IMR-90 (cell line): Measurements from ENCODE around the gene TLR10. TPM values are rescaled to one million over a fixed set of nuclear protein-coding genes. Genes with fewer than 3 reads are reported as not detected.

Source experiments
- ATAC-seq: fragments of 200-7000 bp; cut with Tn5 transposase; 2 replicates; pipeline ENCODE4 v1.9.1; 2020; ENCODE audit warnings: low read depth, mild to moderate bottlenecking, moderate library complexity
- BruUV-seq: library from RNA; stranded (reverse); fragments of 400-500 nt; replicated peaks from 2 replicates; lab custom pipeline; 2021; lab: Mats Ljungman, UMichigan
- CTCF ChIA-PET: fragments of 300-600 bp; formaldehyde crosslinking; extraction: SDS; loops from one replicate; lab custom pipeline; 2021; ENCODE audit warnings: antibody characterized with exemption; lab: Yijun Ruan, JAX
- POLR2A ChIA-PET: fragments of 300-600 bp; sonication (Branson Sonifier 250); formaldehyde crosslinking; loops from one replicate; lab custom pipeline; 2022; ENCODE audit warnings: antibody characterized with exemption; ENCODE audit not compliant: unreplicated experiment; lab: Charles Lee
- DNase-seq: peaks from one replicate; pipeline ENCODE4 v3.0.0; 2013
- H2AFZ ChIP-seq: replicated peaks from 2 replicates; pipeline ENCODE3; 2013; ENCODE audit warnings: low read length, mild to moderate bottlenecking; ENCODE audit not compliant: poor library complexity
- H2AK5ac ChIP-seq: 2 replicates; pipeline ENCODE4 v1.6.1; 2013; ENCODE audit warnings: low read depth, low read length, inconsistent platforms
- H2AK9ac ChIP-seq: replicated peaks from 2 replicates; pipeline ENCODE3; 2013; ENCODE audit warnings: mild to moderate bottlenecking, low read depth, low read length, moderate library complexity; ENCODE audit not compliant: poor library complexity
- H2BK120ac ChIP-seq: 2 replicates; pipeline ENCODE4 v1.6.1; 2013; ENCODE audit warnings: low read depth, low read length, inconsistent platforms
- H2BK15ac ChIP-seq: 3 replicates; pipeline ENCODE4 v1.6.1; 2013; ENCODE audit warnings: low read depth, low read length, inconsistent platforms
- H2BK20ac ChIP-seq: 2 replicates; pipeline ENCODE4 v1.6.1; 2013; ENCODE audit warnings: low read depth, mild to moderate bottlenecking, inconsistent platforms, low read length, moderate library complexity
- H2BK5ac ChIP-seq: 2 replicates; pipeline ENCODE4 v1.6.1; 2013; ENCODE audit warnings: mild to moderate bottlenecking, low read depth, low read length, inconsistent platforms; ENCODE audit not compliant: poor library complexity, severe bottlenecking
- H3K14ac ChIP-seq: replicated peaks from 2 replicates; pipeline ENCODE4 v1.6.1; 2013; ENCODE audit warnings: low read depth, low read length, inconsistent platforms
- H3K18ac ChIP-seq: 2 replicates; pipeline ENCODE4 v1.6.1; 2013; ENCODE audit warnings: low read depth, low read length, control low read depth
- H3K23ac ChIP-seq: 2 replicates; pipeline ENCODE4 v1.6.1; 2013; ENCODE audit warnings: low read depth, low read length, inconsistent platforms
- H3K27ac ChIP-seq: 2 replicates; pipeline ENCODE4 v1.5.1; 2013; ENCODE audit warnings: mild to moderate bottlenecking, control low read depth, low read length; ENCODE audit not compliant: insufficient read depth
- H3K27me3 ChIP-seq: 2 replicates; pipeline ENCODE4 v1.6.1; 2013; ENCODE audit warnings: low read length; ENCODE audit not compliant: control insufficient read depth, insufficient read depth
- H3K36me3 ChIP-seq: 2 replicates; pipeline ENCODE4 v1.6.1; 2013; ENCODE audit warnings: low read length, mixed read lengths; ENCODE audit not compliant: control insufficient read depth, insufficient read depth
- H3K4ac ChIP-seq: 2 replicates; pipeline ENCODE4 v1.6.1; 2013; ENCODE audit warnings: low read depth, low read length, inconsistent platforms
- H3K4me1 ChIP-seq: 2 replicates; pipeline ENCODE4 v1.6.1; 2013; ENCODE audit warnings: low read length, mixed read lengths; ENCODE audit not compliant: control insufficient read depth, insufficient read depth
- H3K4me2 ChIP-seq: 2 replicates; pipeline ENCODE4 v1.6.1; 2013; ENCODE audit warnings: low read depth, mild to moderate bottlenecking, control low read depth, low read length, moderate library complexity
- H3K4me3 ChIP-seq: 2 replicates; pipeline ENCODE4 v1.5.1; 2013; ENCODE audit warnings: low read depth, mild to moderate bottlenecking, control low read depth, low read length, moderate library complexity; ENCODE audit not compliant: insufficient read depth
- H3K56ac ChIP-seq: 2 replicates; pipeline ENCODE4 v1.6.1; 2013; ENCODE audit warnings: low read length, inconsistent platforms; ENCODE audit not compliant: insufficient read depth; ENCODE audit errors: extremely low read depth
- H3K79me1 ChIP-seq, 2 experiments: 2 replicates each; pipeline ENCODE4 v1.6.1; 2013; ENCODE audit warnings: low read length in 2 of 2, inconsistent platforms in 1 of 2, low read depth in 1 of 2
- H3K9ac ChIP-seq: 2 replicates; pipeline ENCODE4 v1.6.1; 2013; ENCODE audit warnings: low read depth, low read length, control low read depth
- H3K9me1 ChIP-seq: 2 replicates; pipeline ENCODE4 v1.6.1; 2013; ENCODE audit warnings: low read length, inconsistent platforms; ENCODE audit not compliant: insufficient read depth
- H3K9me3 ChIP-seq: 2 replicates; pipeline ENCODE4 v1.6.1; 2013; ENCODE audit warnings: low read length; ENCODE audit not compliant: control insufficient read depth, insufficient read depth
- H4K20me1 ChIP-seq: 2 replicates; pipeline ENCODE4 v1.6.1; 2013; ENCODE audit warnings: low read length, inconsistent platforms; ENCODE audit not compliant: insufficient read depth
- H4K5ac ChIP-seq: 2 replicates; pipeline ENCODE4 v1.6.1; 2013; ENCODE audit warnings: mild to moderate bottlenecking, low read depth, low read length, control low read depth
- H4K8ac ChIP-seq, 2 experiments: 2 replicates each; pipeline ENCODE4 v1.6.1; 2013; ENCODE audit warnings: low read depth in 2 of 2, low read length in 2 of 2, control low read depth in 1 of 2, inconsistent platforms in 1 of 2
- H4K91ac ChIP-seq: 2 replicates; pipeline ENCODE4 v1.6.1; 2013; ENCODE audit warnings: low read depth, low read length, inconsistent platforms; ENCODE audit not compliant: insufficient read depth
- BHLHE40 ChIP-seq: fragments of 150-350 bp; IDR thresholded peaks from 2 replicates; pipeline ENCODE4 v1.6.1; 2016; ENCODE audit warnings: mild to moderate bottlenecking, low read depth, low read length
- CEBPB ChIP-seq: IDR thresholded peaks from 2 replicates; pipeline ENCODE4 v1.6.1; 2012; ENCODE audit warnings: low read depth, low read length, improper control_type of control experiment
- CTCF ChIP-seq: conservative IDR thresholded peaks from 2 replicates; pipeline ENCODE4 v1.5.1; 2012; ENCODE audit warnings: mild to moderate bottlenecking, low read depth, low read length, improper control_type of control experiment
- FOS ChIP-seq: fragments of 150-350 bp; IDR thresholded peaks from 2 replicates; pipeline ENCODE4 v1.6.1; 2016; ENCODE audit warnings: low read depth, low read length
- MAZ ChIP-seq: IDR thresholded peaks from 2 replicates; pipeline ENCODE4 v1.6.1; 2012; ENCODE audit warnings: low read depth, mild to moderate bottlenecking, low read length, improper control_type of control experiment, moderate library complexity, borderline replicate concordance
- NFE2L2 ChIP-seq: fragments of 150-350 bp; IDR thresholded peaks from 2 replicates; pipeline ENCODE4 v1.6.1; 2016; ENCODE audit warnings: low read depth, mild to moderate bottlenecking, low read length
- POLR2A ChIP-seq: IDR thresholded peaks from 2 replicates; pipeline ENCODE4 v1.6.1; 2012; ENCODE audit warnings: mild to moderate bottlenecking, low read depth, low read length
- RCOR1 ChIP-seq: IDR thresholded peaks from 2 replicates; pipeline ENCODE4 v1.6.1; 2012; ENCODE audit warnings: mild to moderate bottlenecking, low read length, improper control_type of control experiment; ENCODE audit not compliant: insufficient replicate concordance
- SMC3 ChIP-seq: fragments of 150-350 bp; IDR thresholded peaks from 2 replicates; pipeline ENCODE4 v1.6.1; 2016; ENCODE audit warnings: low read depth, mild to moderate bottlenecking, antibody characterized with exemption, low read length, moderate library complexity
- USF2 ChIP-seq: fragments of 150-350 bp; IDR thresholded peaks from 2 replicates; pipeline ENCODE4 v1.6.1; 2017; ENCODE audit warnings: mild to moderate bottlenecking, antibody characterized with exemption, low read length, low read depth
- WGBS, 2 experiments: methylation state at CpG; one replicate each; pipeline versions ENCODE4 v1.1.5 to v1.1.7; 2013; ENCODE audit warnings: missing lambda C conversion rate in 2 of 2; ENCODE audit not compliant: insufficient read length in 1 of 2; ENCODE audit errors: extremely low coverage in 2 of 2; 5-methylcytosine and 5-hydroxymethylcytosine counted together
- dilution Hi-C: fragments of 300-500 bp; cut with HindIII; formaldehyde crosslinking; loops from one replicate; pipeline ENCODE4 v1.14.3; 2018; ENCODE audit warnings: low sequenced_read_pairs; ENCODE audit not compliant: unreplicated experiment
- in situ Hi-C: fragments of 300-500 bp; cut with MboI; formaldehyde crosslinking; loops from 3 replicates; pipeline ENCODE4 v1.14.3; 2019; ENCODE audit warnings: low sequenced_read_pairs, inconsistent platforms, mixed read lengths
- intact Hi-C: fragments of 100-400 bp; cut with micrococcal nuclease; formaldehyde crosslinking; loops from 2 replicates; pipeline ENCODE4 v1.10.0; 2022
- polyA plus RNA-seq, 3 experiments: library from polyadenylated mRNA; depleted of rRNA; stranded (reverse); fragments of >200 nt; gene quantifications; 2 replicates each; pipeline ENCODE4 v1.2.3, GENCODE V29; 2012; ENCODE audit warnings: low replicate concordance in 1 of 3
- total RNA-seq: library from RNA; depleted of rRNA; stranded (reverse); fragments of >200 nt; gene quantifications from 2 replicates; pipeline ENCODE4 v1.2.3, GENCODE V29; 2012

Gene TLR10
- total and polyA plus RNA-seq, 2 of the 4 experiments (the other 2 are of a cell fraction): not detected

- H3K9me1 ChIP-seq: no peaks in the 10 kb centered on the region
- H3K9ac ChIP-seq: no peak overlapping the region
- no peak overlapping the region for H2AK5ac ChIP-seq
- no peak overlapping the region for H2BK120ac ChIP-seq
- intact Hi-C loops (no loop called here), dilution Hi-C loops (no loop called here), in situ Hi-C loops (no loop called here)
- H3K4me3 ChIP-seq: no peak overlapping the region
- no peak overlapping the region for H3K4ac ChIP-seq
- peaks cover 8% of the 10 kb centered on the region for H3K9me3 ChIP-seq
- no peak overlapping the region for H3K14ac ChIP-seq
- no peak overlapping the region for H2BK5ac ChIP-seq
- H3K56ac ChIP-seq: no peak overlapping the region
- no peaks in the 10 kb centered on the region for H3K36me3 ChIP-seq
- H2AK9ac ChIP-seq: no peak overlapping the region
- no peak for TF ChIP-seq RCOR1
- TF ChIP-seq CTCF: no peak
- no peak for TF ChIP-seq CEBPB
- no peak for TF ChIP-seq SMC3
- no peak for TF ChIP-seq FOS
- no peak for TF ChIP-seq POLR2A
- TF ChIP-seq BHLHE40: no peak
- no peak for TF ChIP-seq NFE2L2
- no peak for TF ChIP-seq USF2
- TF ChIP-seq MAZ: no peak
- no CpG with 5 or more reads among the region's 5 CpGs for WGBS, 2 experiments
- H4K91ac ChIP-seq: no peak overlapping the region
- no peak overlapping the region for H3K4me2 ChIP-seq
- no peak overlapping the region for H2BK15ac ChIP-seq
- H4K5ac ChIP-seq: no peak overlapping the region
- H3K18ac ChIP-seq: no peak overlapping the region
- POLR2A ChIA-PET: no interaction called here
- no peak overlapping the region for H4K8ac ChIP-seq
- H3K79me1 ChIP-seq: no peaks in the 10 kb centered on the region
- no peak overlapping the region for H2AFZ ChIP-seq
- BruUV-seq: no TSS peak
- H4K20me1 ChIP-seq: no peaks in the 10 kb centered on the region
- H3K4me1 ChIP-seq: no peaks in the 10 kb centered on the region
- DNase-seq (no peak), ATAC-seq (no peak)
- H3K27ac ChIP-seq: no peak overlapping the region
- peaks cover 4% of the 10 kb centered on the region for H3K27me3 ChIP-seq
- no peak overlapping the region for H2BK20ac ChIP-seq
- no peak overlapping the region for H3K23ac ChIP-seq
- CTCF ChIA-PET: interaction anchor here (0.7 kb wide), 1 partner anchor 741 kb away, joined by 4 read pairs; no protein-coding TSS in a partner anchor
Observed at GRCh38 chr4:38745881-38746280, 36.9 kb downstream of the TLR10 start.
